Fibroblast of villous mesenchyme (primary cell): ENCODE measurements around the gene SIL1. TPM values are rescaled to one million over a fixed set of nuclear protein-coding genes. Genes with fewer than 3 reads are reported as not detected.

Experiments
- DNase-seq: peaks from one replicate; pipeline ENCODE4 v3.0.0-alpha.2; 2010; ENCODE audit warnings: low read depth
- H3K4me3 ChIP-seq: 2 replicates; pipeline ENCODE4 v1.5.1; 2011; ENCODE audit warnings: low read depth, mild to moderate bottlenecking, low read length
- CTCF ChIP-seq: IDR thresholded peaks from 2 replicates; pipeline ENCODE4 v1.5.1; 2012; ENCODE audit warnings: low read depth, mild to moderate bottlenecking, low read length; ENCODE audit not compliant: insufficient read depth
- total RNA-seq: library from RNA; depleted of rRNA; stranded (reverse); fragments of >200 nt; gene quantifications from 2 replicates; pipeline ENCODE4 v1.2.3, GENCODE V29; 2012

The SIL1 gene
- total RNA-seq, 1 donor: 57.0 TPM

GRCh38 chr5:138983984-138984383, 214.2 kb downstream of the SIL1 start:
- TF ChIP-seq CTCF: no peak
- H3K4me3 ChIP-seq: no peak overlapping the region
- no peak for DNase-seq

GRCh38 chr5:138981586-138981985, 216.6 kb downstream of the SIL1 start:
- H3K4me3 ChIP-seq: no peak overlapping the region
- DNase-seq: no peak
- no peak for TF ChIP-seq CTCF

- no peak for TF ChIP-seq CTCF
- no peak overlapping the region for H3K4me3 ChIP-seq
- peak; percentile 52 for DNase-seq
These were observed 217.0 kb downstream of the SIL1 start for GRCh38 chr5:138981131-138981530.

- H3K4me3 ChIP-seq: no peak overlapping the region
- no peak for TF ChIP-seq CTCF
- DNase-seq: no peak
These were observed 217.7 kb downstream of the SIL1 start for GRCh38 chr5:138980441-138980840.

GRCh38 chr5:138979684-138980280, 218.4 kb downstream of the SIL1 start:
- no peak for DNase-seq
- no peak overlapping the region for H3K4me3 ChIP-seq
- TF ChIP-seq CTCF: no peak

- DNase-seq: no peak
- H3K4me3 ChIP-seq: no peak overlapping the region
- TF ChIP-seq CTCF: no peak
These were observed 219.6 kb downstream of the SIL1 start for GRCh38 chr5:138978581-138978980.

- DNase-seq: peak; percentile 17
- H3K4me3 ChIP-seq: no peak overlapping the region
- TF ChIP-seq CTCF: no peak
These were observed 220.1 kb downstream of the SIL1 start for GRCh38 chr5:138978080-138978479.
